ENCODE measurements around the gene GGN. TPM values are rescaled to one million over a fixed set of nuclear protein-coding genes. Genes with fewer than 3 reads are reported as not detected.

The GGN gene
- total RNA-seq, 1 experiment from 2014 or later, result 0.41 TPM

Other genes starting within 250 kb of the GGN start
- 0.89 and 1.3 TPM in 2 replicates for gene DPF1, start 163.8 kb downstream of the GGN start, total RNA-seq (2014; rRNA removed; shearing (Covaris generic))
- not detected in 2 replicates for gene PPP1R14A, start 131.7 kb downstream of the GGN start, total RNA-seq (2014; rRNA removed; shearing (Covaris generic))
- 2,475 and 2,514 TPM in 2 replicates for gene SPINT2, start 123.5 kb downstream of the GGN start, total RNA-seq (2014; rRNA removed; shearing (Covaris generic))
- 1,318 and 1,477 TPM in 2 replicates for gene C19orf33, start 83.8 kb downstream of the GGN start, total RNA-seq (2014; rRNA removed; shearing (Covaris generic))
- 137 and 149 TPM in 2 replicates for gene YIF1B, start 72.1 kb downstream of the GGN start, total RNA-seq (2014; rRNA removed; shearing (Covaris generic))
- gene KCNK6, start 68.2 kb downstream of the GGN start, total RNA-seq (2014; rRNA removed; shearing (Covaris generic)), result 10.3 and 13.9 TPM in 2 replicates
- 4.0 and 10.5 TPM in 2 replicates for gene CATSPERG, start 52.2 kb downstream of the GGN start, total RNA-seq (2014; rRNA removed; shearing (Covaris generic))
- 627 and 640 TPM in 2 replicates for gene PSMD8, start 13.5 kb downstream of the GGN start, total RNA-seq (2014; rRNA removed; shearing (Covaris generic))
- 0.13 and 3.2 TPM in 2 replicates for gene SPRED3, start 663 bp upstream of the GGN start, total RNA-seq (2014; rRNA removed; shearing (Covaris generic))
- 46.6 and 49.5 TPM in 2 replicates for gene FAM98C, start 15.1 kb upstream of the GGN start, total RNA-seq (2014; rRNA removed; shearing (Covaris generic))
- not detected in 2 replicates for gene RASGRP4, start 38.2 kb upstream of the GGN start, total RNA-seq (2014; rRNA removed; shearing (Covaris generic))
- 0.94 TPM in 1 of 2 replicates, not detected in the other for gene RYR1, start 45.7 kb upstream of the GGN start, total RNA-seq (2014; rRNA removed; shearing (Covaris generic))
- gene MAP4K1, start 229.9 kb upstream of the GGN start, total RNA-seq (2014; rRNA removed; shearing (Covaris generic)), result 0.36 TPM in 1 of 2 replicates, not detected in the other
- 724 and 815 TPM in 2 replicates for gene EIF3K, start 231.2 kb upstream of the GGN start, total RNA-seq (2014; rRNA removed; shearing (Covaris generic))